HG03175 (cell line): Measurements from ENCODE around the gene TYRP1.

ENCODE experiments used
- ATAC-seq: cut with Tn5 transposase; IDR thresholded peaks from one replicate; pipeline ENCODE4 v1.9.1; 2021; ENCODE audit warnings: mild to moderate bottlenecking, moderate library complexity; ENCODE audit not compliant: unreplicated experiment

Gene TYRP1

DNA sequence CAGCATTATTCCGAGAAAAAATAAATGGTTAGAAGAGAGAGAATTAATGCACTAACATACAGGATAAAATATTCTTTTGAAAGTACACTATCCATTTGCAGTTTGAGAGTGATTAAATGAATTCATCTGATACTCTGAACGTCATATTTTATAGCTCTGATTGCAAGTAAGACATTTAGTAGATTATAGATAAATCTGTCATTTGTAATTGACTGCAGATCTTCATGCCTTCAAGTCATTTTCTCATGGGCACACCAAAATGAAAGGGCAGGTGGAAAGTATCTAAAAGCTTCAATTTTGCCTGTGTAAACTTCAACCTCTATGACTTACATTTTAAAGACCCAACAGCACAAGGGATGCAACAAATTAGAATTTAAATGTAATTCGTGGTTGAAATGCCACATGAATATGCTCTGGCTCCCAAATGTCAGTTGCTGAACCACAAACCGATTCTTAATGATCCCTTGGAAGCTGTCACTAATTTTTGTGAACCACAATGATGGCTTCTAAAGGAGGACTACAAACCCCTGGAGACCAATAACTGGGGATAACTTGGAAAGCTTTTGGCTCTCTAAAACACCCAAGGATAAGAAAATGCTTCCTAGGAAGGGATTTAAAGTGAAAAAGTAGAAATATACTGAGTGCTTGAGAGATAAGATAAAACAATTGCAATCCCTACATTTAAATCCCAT, 3.9 kb downstream of the TYRP1 start:
- no peak for ATAC-seq

DNA sequence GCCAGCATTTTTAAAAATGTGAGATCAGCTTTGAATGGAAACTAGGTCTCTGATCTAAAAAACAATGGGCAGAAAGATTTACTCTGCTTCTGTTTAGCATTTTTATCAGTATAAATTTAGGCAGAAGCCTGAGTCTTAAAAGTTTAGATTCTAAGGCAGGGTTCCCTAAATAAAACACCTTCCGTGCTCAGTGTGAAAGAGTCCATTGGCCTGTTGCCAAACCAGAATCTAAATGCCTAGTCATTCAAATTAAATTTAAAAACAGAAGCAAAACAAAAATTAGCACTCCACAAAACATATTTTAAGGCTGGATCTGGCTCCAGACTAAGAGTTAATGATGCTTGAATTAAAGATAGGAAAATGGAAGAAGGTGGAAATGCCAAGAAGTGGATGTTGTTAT, 4.5 kb downstream of the TYRP1 start:
- no peak for ATAC-seq

- no peak for ATAC-seq
These were observed 5.1 kb downstream of the TYRP1 start for GRCh38 chr9:12698266-12698665.

GRCh38 chr9:12698986-12699385, 5.8 kb downstream of the TYRP1 start:
- ATAC-seq, result no peak

- ATAC-seq, result no peak
These were observed 6.3 kb downstream of the TYRP1 start for GRCh38 chr9:12699529-12699928.

GRCh38 chr9:12701126-12701525, 7.9 kb downstream of the TYRP1 start:
- no peak for ATAC-seq

GRCh38 chr9:12702160-12702758, 9.1 kb downstream of the TYRP1 start:
- ATAC-seq, result no peak

- no peak for ATAC-seq
These were observed 10.8 kb downstream of the TYRP1 start for GRCh38 chr9:12703996-12704395.

DNA sequence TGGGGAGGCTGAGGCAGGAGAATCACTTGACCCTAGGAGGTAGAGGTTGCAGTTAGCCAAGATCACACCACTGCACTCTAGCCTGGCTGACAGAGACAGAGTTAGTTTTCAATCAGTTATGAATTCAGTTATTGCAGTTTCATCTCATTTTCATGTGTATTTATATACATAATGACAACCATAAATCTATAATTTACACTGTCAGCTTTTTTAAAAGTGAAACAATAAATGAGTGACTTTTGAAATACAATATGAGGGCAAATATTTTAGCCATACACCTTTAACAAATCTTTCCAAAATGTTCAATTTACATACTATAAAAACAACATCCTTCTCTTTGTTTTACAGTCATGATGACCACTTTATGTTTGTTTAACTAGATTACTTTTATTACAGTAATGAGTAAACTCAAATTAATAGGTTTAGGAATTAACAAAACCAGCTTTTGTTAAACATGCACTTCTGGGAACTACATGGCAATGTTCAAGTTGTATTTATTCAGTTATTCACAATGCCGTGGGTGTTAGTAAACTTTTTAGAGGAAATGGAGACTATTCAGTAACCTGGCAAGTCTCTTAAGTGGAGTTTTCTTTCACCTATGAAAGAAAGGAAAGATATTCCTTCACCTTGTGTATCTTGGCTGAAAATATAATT, 12.7 kb downstream of the TYRP1 start:
- ATAC-seq, result no peak

DNA sequence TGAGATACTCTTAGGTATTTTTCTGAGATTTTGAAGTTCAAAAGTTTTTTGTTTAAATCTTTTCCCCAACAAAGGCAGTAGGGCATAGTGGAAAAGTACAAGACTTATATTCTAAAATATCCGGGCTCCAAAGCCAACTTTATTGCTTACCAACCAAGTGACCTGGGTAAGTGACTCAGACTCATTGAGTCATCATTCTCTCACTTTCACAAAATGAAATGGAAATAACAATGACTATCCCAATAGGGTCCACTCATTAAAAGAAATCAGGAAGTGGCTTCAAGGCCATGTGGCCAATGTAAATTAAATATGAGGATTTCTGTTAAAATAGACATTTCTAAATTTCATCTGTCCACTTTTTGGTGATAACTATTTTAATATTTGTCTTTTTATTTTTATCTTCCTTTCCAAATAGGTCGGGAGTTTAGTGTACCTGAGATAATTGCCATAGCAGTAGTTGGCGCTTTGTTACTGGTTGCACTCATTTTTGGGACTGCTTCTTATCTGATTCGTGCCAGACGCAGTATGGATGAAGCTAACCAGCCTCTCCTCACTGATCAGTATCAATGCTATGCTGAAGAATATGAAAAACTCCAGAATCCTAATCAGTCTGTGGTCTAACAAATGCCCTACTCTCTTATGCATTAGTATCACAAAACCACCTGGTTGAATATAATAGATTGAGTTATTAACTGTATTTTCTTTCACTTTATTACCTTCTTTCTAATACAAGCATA, 15.5 kb downstream of the TYRP1 start:
- no peak for ATAC-seq

- ATAC-seq, result no peak
These were observed 19.3 kb downstream of the TYRP1 start for GRCh38 chr9:12712532-12712931.

DNA sequence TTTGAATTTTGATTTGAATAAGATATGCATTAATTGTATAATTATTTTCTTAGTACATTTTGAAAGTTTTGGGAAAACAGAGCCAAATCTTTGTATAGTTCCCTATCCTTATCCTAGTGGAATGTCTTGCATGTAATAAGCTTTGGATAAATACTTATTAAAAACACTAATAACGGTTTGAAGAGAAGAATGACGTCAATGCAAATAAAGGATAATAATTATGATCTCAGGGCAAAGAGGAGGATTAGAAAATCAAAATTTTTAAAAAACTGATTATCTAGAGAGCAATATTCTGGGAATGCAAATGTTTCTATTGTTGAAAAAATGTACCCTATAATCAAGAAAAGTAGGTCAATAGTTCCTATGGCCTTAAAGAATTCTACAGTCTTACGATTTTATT, 22.1 kb downstream of the TYRP1 start:
- ATAC-seq, result no peak

DNA sequence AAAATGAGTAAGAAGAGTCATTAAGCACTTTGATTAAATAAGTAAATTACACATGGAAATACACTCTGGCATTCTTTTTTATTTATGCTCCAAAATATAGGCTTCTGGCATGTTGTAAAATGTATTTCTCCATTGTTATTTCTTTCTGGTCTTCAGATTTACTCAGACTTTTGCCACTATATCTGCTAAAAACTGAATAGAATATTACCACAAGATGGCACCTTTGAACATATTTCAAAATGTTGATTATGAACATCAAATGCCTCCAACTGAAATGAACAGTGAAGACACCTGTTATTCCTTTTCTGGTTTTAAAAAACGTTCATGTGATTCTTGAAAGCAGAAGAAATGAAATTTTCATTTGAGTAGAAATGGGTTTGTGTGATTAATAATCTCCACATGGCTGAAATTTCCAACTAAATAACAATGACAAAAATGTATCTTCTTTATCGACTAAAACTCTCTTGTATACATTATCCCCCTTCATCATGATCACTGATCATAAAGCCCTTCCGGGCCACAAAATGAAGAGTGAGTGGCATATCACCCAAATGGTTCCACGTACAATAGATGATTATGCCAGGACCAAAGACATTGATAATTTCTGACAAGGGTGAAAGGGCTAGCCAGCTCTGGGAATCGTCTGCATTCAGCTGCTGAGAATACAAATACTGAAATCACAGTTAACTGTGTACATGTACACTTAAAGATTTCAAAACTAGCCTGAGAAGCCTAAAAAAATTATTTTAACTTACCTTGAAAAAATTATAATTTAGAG, 23.8 kb downstream of the TYRP1 start:
- ATAC-seq, result no peak

DNA sequence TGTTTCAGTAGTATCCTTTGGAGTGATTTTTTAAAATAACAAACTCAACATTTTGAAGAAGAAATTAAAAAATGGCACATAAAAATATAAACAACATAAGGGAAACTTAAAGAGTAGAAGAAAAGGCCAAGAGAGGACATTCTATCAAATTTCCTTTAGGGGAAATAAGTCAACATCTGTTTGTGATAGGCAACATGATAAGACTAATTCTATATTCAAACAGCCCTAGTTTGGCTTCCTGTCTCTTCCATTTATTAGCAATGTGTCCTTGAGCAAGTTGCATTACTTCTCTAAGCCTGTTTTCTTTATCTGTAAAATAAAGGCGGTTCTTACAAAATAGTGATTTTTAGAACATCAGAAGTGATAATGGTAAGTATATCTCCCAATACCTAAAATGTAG, 24.7 kb downstream of the TYRP1 start:
- ATAC-seq, result no peak

GRCh38 chr9:12718482-12719026, 25.4 kb downstream of the TYRP1 start:
- ATAC-seq, result no peak

GRCh38 chr9:12719431-12719830, 26.2 kb downstream of the TYRP1 start:
- no peak for ATAC-seq

- no peak for ATAC-seq
These were observed 27.4 kb downstream of the TYRP1 start for GRCh38 chr9:12720551-12720950.

DNA sequence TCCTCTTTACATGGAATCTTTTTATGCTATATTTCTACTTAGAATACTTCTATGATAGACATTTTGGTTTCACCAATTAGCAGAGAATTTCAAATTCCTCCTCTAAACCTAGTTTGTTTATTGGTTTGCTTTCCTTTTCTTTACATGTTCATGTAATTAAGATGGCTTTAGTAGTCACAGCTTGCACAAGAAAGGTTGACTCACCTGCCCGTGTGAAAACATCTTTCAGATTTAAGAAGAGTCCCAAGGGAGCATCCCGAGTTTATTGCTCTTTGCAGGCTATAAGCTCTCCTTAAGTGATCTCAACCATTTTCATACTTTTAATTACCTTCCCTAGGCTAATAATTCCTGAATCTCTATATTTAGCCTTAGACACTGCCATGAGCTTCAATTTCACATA, 28.9 kb downstream of the TYRP1 start:
- ATAC-seq, result no peak

DNA sequence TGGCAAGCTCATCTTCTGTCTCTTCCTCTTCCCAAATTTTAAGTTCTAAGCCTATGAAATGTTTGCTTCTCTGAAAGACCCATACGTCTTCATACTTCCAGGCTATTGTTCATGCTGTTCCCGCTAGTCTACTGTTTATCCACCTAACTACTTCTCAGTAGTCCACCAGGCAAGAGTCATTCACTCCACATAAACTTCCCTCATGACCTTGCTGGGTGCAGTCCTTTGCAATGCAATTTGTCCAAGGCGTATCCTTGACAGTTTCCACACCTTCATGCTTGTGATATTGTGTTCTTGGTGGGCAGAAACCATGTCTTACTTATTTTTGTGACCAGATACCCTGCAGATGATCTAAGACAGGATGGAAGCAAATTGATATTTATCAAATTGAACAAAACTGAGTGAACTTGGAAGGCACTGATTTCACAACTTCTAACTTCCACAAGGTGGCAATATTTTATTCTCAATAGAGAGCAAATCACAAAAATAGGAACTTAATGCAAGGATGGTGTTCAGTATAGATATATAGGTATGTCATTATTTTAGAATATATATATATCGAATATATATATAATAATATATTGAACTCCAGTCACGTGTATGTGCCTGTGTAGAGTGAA, 30.3 kb downstream of the TYRP1 start:
- ATAC-seq, result no peak

DNA sequence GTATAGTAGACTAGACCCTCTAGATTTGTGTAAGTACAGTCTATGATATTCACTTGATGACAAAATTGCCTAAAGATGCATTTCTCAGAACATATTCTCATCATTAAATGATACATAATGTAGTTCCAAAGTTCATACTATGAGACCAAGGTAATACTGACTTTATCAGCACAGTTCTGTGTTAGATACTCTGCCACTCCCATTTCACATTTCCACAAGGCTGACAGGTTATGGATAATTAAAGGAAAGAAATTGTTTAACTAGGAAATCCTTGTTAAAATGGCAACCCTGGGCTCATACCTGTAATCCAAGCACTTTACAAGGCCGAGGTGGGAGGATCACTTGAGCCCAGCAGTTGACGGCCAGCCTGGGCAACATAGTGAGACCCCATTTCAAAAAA, 33.6 kb downstream of the TYRP1 start:
- ATAC-seq, result no peak
